ENCODE data around the gene GALNT12.

The GALNT12 gene, protein sequence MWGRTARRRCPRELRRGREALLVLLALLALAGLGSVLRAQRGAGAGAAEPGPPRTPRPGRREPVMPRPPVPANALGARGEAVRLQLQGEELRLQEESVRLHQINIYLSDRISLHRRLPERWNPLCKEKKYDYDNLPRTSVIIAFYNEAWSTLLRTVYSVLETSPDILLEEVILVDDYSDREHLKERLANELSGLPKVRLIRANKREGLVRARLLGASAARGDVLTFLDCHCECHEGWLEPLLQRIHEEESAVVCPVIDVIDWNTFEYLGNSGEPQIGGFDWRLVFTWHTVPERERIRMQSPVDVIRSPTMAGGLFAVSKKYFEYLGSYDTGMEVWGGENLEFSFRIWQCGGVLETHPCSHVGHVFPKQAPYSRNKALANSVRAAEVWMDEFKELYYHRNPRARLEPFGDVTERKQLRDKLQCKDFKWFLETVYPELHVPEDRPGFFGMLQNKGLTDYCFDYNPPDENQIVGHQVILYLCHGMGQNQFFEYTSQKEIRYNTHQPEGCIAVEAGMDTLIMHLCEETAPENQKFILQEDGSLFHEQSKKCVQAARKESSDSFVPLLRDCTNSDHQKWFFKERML
- 13.2 to 14.2 (median 14.0) reads per million in 3 donors for total RNA-seq

DNA sequence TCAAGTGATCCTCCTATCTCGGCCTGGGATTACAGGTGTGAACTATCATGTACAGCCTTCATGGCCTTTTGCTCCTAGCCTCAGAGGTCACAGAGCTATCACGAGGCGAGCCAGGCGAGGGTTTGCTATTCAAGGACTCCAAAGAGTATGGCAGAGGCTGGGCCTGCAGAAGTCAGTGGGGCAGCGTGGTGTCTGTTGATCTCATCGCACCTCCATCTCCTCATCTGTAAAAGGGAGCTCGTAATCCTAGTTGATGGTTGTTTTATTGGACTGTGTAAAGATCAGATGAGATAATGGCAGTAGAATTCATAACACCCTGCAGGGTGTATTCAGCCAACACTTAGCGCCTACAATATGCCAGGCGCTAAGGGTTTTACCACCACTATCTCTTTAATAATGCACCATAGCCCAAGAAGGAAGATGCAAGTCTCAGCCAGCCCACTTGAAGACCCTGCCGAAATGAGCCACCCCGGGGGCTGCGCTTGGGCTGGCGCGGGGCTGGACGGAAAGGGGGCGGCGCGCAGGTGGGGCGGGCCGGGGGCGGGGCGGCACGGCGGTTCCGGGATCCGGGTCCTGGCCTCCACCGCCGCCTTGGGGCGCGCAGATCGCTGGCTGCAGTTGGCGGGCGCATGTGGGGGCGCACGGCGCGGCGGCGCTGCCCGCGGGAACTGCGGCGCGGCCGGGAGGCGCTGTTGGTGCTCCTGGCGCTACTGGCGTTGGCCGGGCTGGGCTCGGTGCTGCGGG, at the start of gene GALNT12:
TSS of gene GALNT12 (plus strand) at position 601 of the 744 bp plus-strand sequence. CDS start at position 630, 29 bp downstream.
- H3K4me1 ChIP-seq (ENCODE audit: control insufficient read depth, insufficient read depth, low read length, poor library complexity, severe bottlenecking): peaks cover 8% of the 10 kb centered on the region
- peak; percentile 15 to 33 (median 18) for DNase-seq
- no peaks in the 10 kb centered on the region for H3K27me3 ChIP-seq (replicated peaks; ENCODE audit: control insufficient read depth, insufficient read depth, low read length, poor library complexity, severe bottlenecking)
- H3K27ac ChIP-seq (ENCODE audit: insufficient read depth, low read length, poor library complexity, severe bottlenecking): no peak within 1 kb of the TSS
- peak within 1 kb of the TSS; percentile 70 for H3K4me3 ChIP-seq (ENCODE audit: insufficient read depth, low read depth, low read length, poor library complexity, severe bottlenecking)
- H3K9me3 ChIP-seq (ENCODE audit: control insufficient read depth, low read length): no peaks in the 10 kb centered on the region
- H3K36me3 ChIP-seq (ENCODE audit: control insufficient read depth, insufficient read depth, low read length): no peaks in the 10 kb centered on the region

DNA sequence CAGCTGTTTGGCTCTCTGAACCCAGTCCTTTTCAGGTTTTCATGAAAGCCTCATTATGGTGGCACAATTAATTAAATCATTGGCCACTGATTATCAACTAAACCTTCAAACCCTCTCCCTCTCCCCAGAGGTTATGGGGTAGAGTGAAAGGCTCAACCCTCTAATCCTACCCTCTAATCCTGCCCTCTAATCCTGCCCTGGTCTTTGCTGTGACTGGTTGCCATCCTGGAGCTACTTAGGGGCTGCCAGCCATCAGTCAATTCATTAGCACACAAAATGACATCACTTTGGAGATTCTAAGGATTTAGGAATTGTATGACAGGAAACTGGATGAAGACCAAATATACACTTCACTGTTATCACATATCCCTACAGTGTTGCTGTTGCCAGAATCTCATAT, 47.2 kb upstream of the GALNT12 start:
- no peak overlapping the region for H3K4me3 ChIP-seq (ENCODE audit: insufficient read depth, low read depth, low read length, poor library complexity, severe bottlenecking)
- no peak for DNase-seq
- H3K27ac ChIP-seq (ENCODE audit: insufficient read depth, low read length, poor library complexity, severe bottlenecking): no peak overlapping the region
- H3K27me3 ChIP-seq (replicated peaks; ENCODE audit: control insufficient read depth, insufficient read depth, low read length, poor library complexity, severe bottlenecking): no peaks in the 10 kb centered on the region
- no peaks in the 10 kb centered on the region for H3K9me3 ChIP-seq (ENCODE audit: control insufficient read depth, low read length)
- H3K36me3 ChIP-seq (ENCODE audit: control insufficient read depth, insufficient read depth, low read length): peaks cover 12% of the 10 kb centered on the region
- no peaks in the 10 kb centered on the region for H3K4me1 ChIP-seq (ENCODE audit: control insufficient read depth, insufficient read depth, low read length, poor library complexity, severe bottlenecking)

DNA sequence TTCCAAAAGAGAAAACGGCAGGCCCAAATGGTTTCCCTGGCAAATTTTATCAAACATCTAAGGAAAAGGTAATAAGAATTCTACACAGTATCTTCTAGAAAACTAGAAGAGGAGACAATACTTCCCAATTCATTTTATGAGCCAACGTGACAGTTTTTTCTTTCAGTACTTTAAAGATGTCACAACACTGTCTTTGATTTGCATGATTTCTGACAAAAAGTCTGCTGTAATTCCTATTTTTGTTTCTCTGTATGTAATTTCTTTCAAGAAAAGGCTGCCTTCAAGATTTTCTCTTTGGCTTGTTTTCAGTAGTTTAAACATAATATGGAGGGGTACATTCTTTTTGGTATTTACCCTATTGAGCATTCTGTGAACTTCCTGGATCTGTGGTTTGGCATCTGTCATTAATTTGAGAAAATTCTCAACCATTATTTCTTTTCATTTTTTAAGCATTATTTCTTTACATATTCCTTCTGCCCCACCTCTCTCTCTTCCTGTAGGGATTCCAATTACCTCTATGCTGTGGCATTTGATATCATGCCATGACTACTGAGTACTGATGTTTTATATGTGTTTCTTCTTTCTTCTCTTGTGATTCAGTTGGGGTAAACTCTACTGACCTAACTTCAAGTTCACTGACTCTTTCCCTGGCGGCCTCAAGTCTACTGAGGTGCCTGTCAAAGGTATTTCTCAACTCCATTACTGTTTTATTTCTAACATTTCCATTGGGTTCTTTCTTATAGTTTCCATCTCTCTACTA, 43.3 kb upstream of the GALNT12 start:
- DNase-seq: no peak
- Histone ChIP-seq H3K4me1 (ENCODE audit: control insufficient read depth, insufficient read depth, low read length, poor library complexity, severe bottlenecking) (no peaks in the 10 kb centered on the region), H3K36me3 (ENCODE audit: control insufficient read depth, insufficient read depth, low read length) (peaks cover 3% of the 10 kb centered on the region), H3K9me3 (ENCODE audit: control insufficient read depth, low read length) (no peaks in the 10 kb centered on the region), H3K27ac (ENCODE audit: insufficient read depth, low read length, poor library complexity, severe bottlenecking) (no peak overlapping the region), H3K27me3 (replicated peaks; ENCODE audit: control insufficient read depth, insufficient read depth, low read length, poor library complexity, severe bottlenecking) (no peaks in the 10 kb centered on the region), H3K4me3 (ENCODE audit: insufficient read depth, low read depth, low read length, poor library complexity, severe bottlenecking) (no peak overlapping the region)

DNA sequence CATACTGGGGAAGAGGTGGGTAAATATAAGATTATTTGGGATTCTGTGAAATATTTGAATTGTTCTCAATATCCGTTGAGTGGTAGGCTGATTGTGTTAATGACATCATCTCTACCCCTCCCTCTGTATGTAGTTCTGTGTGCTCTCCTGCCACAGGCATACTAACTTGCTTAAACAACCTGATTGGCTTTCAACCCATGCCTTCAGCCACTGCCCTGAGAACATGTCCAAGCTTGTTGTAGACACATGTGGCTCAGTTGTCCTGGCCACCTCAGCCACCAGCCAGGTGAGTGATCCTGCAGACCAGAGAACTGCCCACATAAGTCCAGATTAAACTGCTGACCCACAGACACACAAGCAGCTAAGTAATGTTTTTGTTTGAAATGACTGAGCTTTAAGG, 42.2 kb upstream of the GALNT12 start:
- Histone ChIP-seq H3K36me3 (ENCODE audit: control insufficient read depth, insufficient read depth, low read length) (no peaks in the 10 kb centered on the region), H3K4me3 (ENCODE audit: insufficient read depth, low read depth, low read length, poor library complexity, severe bottlenecking) (no peak overlapping the region), H3K27ac (ENCODE audit: insufficient read depth, low read length, poor library complexity, severe bottlenecking) (no peak overlapping the region), H3K9me3 (ENCODE audit: control insufficient read depth, low read length) (no peaks in the 10 kb centered on the region), H3K27me3 (replicated peaks; ENCODE audit: control insufficient read depth, insufficient read depth, low read length, poor library complexity, severe bottlenecking) (no peaks in the 10 kb centered on the region), H3K4me1 (ENCODE audit: control insufficient read depth, insufficient read depth, low read length, poor library complexity, severe bottlenecking) (no peaks in the 10 kb centered on the region)
- no peak for DNase-seq

DNA sequence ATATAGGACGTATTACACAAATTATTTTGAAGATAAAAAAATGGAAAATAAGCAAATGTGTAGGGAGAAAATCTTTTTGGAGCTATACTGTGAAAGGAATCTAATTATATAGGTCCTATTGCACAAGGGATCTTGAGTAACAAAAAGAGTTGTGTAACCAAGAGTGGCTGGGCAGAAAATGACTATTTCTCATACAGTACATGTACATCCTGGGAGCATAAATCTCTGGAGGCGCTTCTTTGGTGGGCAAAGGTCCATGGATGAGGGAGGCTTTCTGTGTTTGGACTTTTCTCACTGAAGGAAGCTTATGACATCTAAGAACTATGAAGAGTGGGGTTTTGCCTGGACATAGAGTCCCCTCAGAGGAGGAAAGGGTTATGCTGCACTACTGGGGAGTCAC, 40.9 kb upstream of the GALNT12 start:
- Histone ChIP-seq H3K36me3 (ENCODE audit: control insufficient read depth, insufficient read depth, low read length) (no peaks in the 10 kb centered on the region), H3K4me3 (ENCODE audit: insufficient read depth, low read depth, low read length, poor library complexity, severe bottlenecking) (no peak overlapping the region), H3K4me1 (ENCODE audit: control insufficient read depth, insufficient read depth, low read length, poor library complexity, severe bottlenecking) (no peaks in the 10 kb centered on the region), H3K27ac (ENCODE audit: insufficient read depth, low read length, poor library complexity, severe bottlenecking) (no peak overlapping the region), H3K9me3 (ENCODE audit: control insufficient read depth, low read length) (no peaks in the 10 kb centered on the region), H3K27me3 (replicated peaks; ENCODE audit: control insufficient read depth, insufficient read depth, low read length, poor library complexity, severe bottlenecking) (no peaks in the 10 kb centered on the region)
- no peak for DNase-seq

DNA sequence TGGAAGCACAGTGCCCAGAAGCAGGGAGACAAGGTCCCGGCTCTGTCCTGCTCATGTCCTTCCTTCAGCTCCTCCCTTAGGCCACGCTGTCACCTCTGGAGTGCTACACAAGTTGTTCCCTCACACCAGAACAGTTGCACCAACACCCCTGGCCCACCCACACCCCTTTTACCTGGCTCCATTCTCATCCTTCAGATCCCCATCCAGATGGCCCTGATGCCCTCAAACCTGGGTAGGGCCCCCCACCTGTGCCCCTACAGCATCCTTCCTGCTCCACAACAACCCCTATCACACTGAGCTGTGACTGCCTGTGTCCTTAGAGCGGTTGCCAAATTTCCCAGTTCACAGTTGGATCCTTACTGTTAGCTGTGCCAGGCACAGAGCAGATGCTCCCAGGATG, 40.3 kb upstream of the GALNT12 start:
- H3K4me1 ChIP-seq (ENCODE audit: control insufficient read depth, insufficient read depth, low read length, poor library complexity, severe bottlenecking): no peaks in the 10 kb centered on the region
- H3K36me3 ChIP-seq (ENCODE audit: control insufficient read depth, insufficient read depth, low read length): no peaks in the 10 kb centered on the region

DNA sequence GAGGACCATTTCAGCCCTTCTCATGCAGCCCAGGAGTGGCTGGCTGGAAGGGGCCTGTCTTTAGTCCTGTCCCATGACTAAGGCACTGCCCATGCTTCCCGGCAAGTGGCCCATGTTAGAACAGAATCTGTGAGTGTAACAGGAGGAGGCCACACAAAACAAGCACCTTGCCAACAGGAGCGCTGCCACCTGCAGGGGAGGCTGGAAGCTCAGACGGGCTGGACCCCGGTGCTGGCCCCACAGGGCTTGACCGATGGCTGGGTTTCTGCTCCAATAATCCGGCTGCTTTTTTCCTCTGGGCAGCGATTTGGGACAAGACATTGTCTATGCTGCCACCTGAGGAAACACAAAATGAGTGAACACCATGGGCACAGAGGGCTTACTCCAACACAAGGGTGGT, 39.6 kb upstream of the GALNT12 start:
- Histone ChIP-seq H3K4me3 (ENCODE audit: insufficient read depth, low read depth, low read length, poor library complexity, severe bottlenecking) (no peak overlapping the region), H3K27ac (ENCODE audit: insufficient read depth, low read length, poor library complexity, severe bottlenecking) (no peak overlapping the region), H3K36me3 (ENCODE audit: control insufficient read depth, insufficient read depth, low read length) (no peaks in the 10 kb centered on the region), H3K4me1 (ENCODE audit: control insufficient read depth, insufficient read depth, low read length, poor library complexity, severe bottlenecking) (no peaks in the 10 kb centered on the region), H3K27me3 (replicated peaks; ENCODE audit: control insufficient read depth, insufficient read depth, low read length, poor library complexity, severe bottlenecking) (no peaks in the 10 kb centered on the region), H3K9me3 (ENCODE audit: control insufficient read depth, low read length) (no peaks in the 10 kb centered on the region)
- no peak for DNase-seq

More for the DNA sequence above, 40.3 kb upstream of the GALNT12 start:
- Histone ChIP-seq H3K9me3 (ENCODE audit: control insufficient read depth, low read length) (no peaks in the 10 kb centered on the region), H3K4me3 (ENCODE audit: insufficient read depth, low read depth, low read length, poor library complexity, severe bottlenecking) (no peak overlapping the region), H3K27me3 (replicated peaks; ENCODE audit: control insufficient read depth, insufficient read depth, low read length, poor library complexity, severe bottlenecking) (no peaks in the 10 kb centered on the region), H3K27ac (ENCODE audit: insufficient read depth, low read length, poor library complexity, severe bottlenecking) (no peak overlapping the region)
- no peak for DNase-seq

DNA sequence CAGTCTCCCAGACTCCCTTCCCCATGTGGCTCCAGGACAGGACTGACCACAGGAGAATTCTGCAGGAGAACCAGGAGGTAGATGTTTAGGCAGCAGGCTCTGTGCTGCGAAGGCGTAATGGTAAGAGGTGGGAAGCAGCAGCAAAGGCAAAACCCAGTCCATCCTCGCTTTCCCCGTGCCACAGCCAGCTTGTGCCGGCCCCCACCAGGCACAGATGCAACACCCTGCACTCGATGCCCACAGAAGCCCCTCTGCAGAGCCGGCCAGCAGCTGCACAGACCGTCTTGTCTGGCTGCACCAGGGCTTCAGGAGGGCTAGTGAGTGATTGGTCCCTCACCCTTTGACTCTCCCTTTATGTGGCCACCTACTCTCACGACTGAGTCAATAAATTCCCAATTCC, 39.1 kb upstream of the GALNT12 start:
- H3K9me3 ChIP-seq (ENCODE audit: control insufficient read depth, low read length): no peaks in the 10 kb centered on the region
- DNase-seq: no peak
- no peaks in the 10 kb centered on the region for H3K27me3 ChIP-seq (replicated peaks; ENCODE audit: control insufficient read depth, insufficient read depth, low read length, poor library complexity, severe bottlenecking)
- no peaks in the 10 kb centered on the region for H3K4me1 ChIP-seq (ENCODE audit: control insufficient read depth, insufficient read depth, low read length, poor library complexity, severe bottlenecking)
- peaks cover 4% of the 10 kb centered on the region for H3K36me3 ChIP-seq (ENCODE audit: control insufficient read depth, insufficient read depth, low read length)
- H3K4me3 ChIP-seq (ENCODE audit: insufficient read depth, low read depth, low read length, poor library complexity, severe bottlenecking): no peak overlapping the region
- no peak overlapping the region for H3K27ac ChIP-seq (ENCODE audit: insufficient read depth, low read length, poor library complexity, severe bottlenecking)

DNA sequence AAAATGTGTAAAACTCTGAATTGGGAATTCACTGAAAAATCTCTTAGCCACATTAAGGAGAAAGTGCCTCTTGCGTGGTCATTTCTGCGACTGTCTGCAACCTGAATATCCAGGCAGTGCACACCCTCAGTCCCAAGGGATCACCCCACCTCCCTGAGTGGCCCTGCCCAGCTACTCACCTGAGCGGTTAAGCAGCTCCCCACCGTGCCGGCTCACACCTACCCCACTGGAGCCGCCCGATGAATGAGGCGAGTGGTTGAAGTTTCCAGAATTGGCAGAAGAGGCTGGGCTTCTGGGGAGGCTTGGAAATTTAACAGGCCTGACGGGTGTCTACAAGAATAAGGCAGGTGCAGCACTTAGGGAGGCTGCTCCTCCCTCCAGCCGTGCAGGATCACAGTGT, 36.8 kb upstream of the GALNT12 start:
- DNase-seq: no peak
- no peaks in the 10 kb centered on the region for H3K4me1 ChIP-seq (ENCODE audit: control insufficient read depth, insufficient read depth, low read length, poor library complexity, severe bottlenecking)
- H3K36me3 ChIP-seq (ENCODE audit: control insufficient read depth, insufficient read depth, low read length): peaks cover 5% of the 10 kb centered on the region
- no peaks in the 10 kb centered on the region for H3K27me3 ChIP-seq (replicated peaks; ENCODE audit: control insufficient read depth, insufficient read depth, low read length, poor library complexity, severe bottlenecking)
- H3K9me3 ChIP-seq (ENCODE audit: control insufficient read depth, low read length): no peaks in the 10 kb centered on the region
- H3K4me3 ChIP-seq (ENCODE audit: insufficient read depth, low read depth, low read length, poor library complexity, severe bottlenecking): no peak overlapping the region
- H3K27ac ChIP-seq (ENCODE audit: insufficient read depth, low read length, poor library complexity, severe bottlenecking): no peak overlapping the region

All from effector memory CD4-positive, alpha-beta T cell (primary cell).